ENCODE measurements around the gene PLEKHO2.
A peak's percentile ranks its signal among the peaks of the same experiment; 100 is the strongest.

Gene PLEKHO2

DNA sequence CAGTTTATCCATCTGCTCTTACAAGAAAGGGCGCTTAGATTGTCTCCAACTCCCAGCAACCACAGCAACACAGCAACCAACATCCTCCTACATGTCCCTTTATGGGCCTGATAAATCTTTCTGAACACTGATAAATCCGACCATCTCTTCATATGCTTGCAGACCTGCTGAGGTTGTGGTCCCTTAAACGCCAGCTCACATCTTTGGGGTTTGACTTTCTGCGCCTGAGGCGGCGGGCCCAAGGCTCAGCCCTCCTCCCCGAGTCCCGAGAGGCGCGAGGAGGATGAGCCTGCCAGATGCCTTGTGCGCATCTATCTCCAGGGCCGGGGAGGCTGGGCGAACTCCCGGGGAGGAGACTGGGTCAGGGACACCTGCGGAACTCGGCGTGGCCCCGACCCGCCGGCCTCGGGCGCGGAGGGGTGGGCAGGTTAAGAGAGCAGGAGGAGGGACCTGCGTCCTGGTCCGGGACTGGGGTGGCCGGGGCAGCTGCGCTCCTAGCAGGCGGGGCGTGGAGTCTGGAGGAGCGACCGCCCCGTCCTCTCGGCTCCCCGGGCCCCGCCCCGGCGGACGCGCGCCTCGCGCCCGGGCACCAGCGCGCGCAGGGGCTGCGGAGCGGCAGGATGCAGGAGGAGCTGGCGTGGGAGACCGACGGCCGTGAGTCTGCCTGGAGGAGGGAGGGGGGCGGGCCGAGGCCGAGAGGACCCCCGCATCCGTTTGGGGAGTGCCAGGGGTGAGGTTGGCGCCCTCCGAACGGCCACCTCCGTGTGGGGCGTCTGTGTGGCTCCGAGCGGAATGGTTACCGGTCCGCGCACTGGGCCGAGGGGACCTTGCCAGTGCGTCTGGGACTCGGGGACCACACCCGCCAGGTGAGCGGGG, 69.8 kb downstream of the PLEKHO2 start, which contains the start of gene ANKDD1A:
TSS of gene ANKDD1A (plus strand) at position 592 of the 876 bp plus-strand sequence. CDS start at position 621, 29 bp downstream.
- peak in 2 of 3 experiments; percentile 14 to 19 for DNase-seq (ENCODE audit: low read depth in 2 of 3, low spot score in 2 of 3)

DNA sequence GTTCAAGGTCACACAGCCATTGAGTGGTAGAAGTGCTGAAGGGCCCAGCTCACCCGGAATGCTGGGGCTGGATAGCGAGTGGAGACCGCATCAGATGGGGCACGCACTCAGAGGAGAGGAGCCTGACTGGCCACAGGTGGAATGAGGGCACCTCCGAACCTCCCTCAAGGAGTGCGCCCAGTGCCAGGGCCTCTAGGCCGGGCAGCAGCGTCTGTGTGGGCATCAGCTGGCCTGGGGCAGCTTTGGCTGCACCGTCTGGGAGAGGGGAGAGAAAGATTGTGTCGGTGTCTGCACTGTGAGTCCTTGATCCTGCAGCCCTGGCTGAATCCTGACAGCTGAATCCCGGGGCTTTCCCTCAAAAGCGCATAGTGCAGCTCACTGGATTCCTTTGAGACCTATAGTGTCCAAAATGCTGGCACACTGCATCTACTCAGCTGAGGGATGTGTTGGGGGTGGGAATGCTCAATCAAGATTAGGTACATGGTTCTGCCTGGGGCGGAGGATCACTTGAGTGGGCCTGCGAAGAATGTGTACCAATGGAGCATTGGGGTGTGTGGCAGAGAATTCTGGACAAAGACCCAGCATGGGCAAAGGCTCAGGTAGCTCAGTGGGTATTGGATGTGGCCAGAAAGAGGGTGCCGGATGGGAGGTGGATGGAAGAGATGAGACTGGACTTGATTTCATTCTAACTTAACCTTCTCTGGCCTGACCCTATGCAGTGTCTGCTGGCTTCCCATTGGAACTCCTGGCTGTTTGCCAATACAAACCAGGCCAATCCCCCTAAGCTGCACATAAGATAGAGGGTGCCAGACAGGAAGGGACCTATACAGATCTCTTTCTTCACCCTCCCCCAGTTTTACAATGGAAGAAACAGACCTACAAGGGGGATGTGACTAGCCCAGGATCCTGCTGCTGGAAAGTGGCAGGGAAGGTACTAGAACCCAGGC, 70.9 kb downstream of the PLEKHO2 start:
- no peak for DNase-seq (ENCODE audit: low read depth in 2 of 3, low spot score in 2 of 3)

DNA sequence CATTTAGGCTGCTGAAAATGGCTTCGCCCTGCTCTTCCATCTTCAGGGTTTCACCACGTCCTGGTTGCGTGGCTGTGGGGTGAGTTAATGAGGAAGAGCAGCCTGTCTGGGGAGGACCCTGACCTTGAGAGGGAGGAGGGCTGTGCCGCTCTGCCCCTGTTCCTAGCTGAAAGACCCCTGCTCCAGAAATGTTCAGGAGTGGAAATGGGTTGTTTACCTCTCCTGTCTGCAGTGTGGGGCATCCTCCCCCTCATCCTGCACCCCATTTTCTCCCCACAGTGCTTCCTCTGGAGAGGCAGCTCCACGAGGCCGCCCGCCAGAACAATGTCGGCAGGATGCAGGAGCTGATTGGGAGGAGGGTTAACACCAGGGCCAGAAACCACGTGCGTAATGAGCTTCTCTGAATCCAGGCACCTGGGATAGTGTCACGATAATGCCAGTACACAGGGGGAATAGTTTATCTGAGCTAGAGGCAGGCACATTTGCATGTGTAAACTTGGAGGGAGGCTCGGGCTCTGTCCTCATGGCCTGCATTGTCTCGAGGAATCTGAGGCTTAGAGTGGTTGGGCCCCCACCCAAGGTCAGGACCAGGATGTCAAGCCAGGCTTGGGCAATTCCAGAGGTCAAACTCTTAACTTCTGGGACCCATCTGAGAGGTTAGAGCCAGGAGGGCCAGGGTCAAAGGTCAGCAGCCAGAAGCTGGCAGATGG, 74.0 kb downstream of the PLEKHO2 start:
- DNase-seq (ENCODE audit: low read depth in 2 of 3, low spot score in 2 of 3): no peak

DNA sequence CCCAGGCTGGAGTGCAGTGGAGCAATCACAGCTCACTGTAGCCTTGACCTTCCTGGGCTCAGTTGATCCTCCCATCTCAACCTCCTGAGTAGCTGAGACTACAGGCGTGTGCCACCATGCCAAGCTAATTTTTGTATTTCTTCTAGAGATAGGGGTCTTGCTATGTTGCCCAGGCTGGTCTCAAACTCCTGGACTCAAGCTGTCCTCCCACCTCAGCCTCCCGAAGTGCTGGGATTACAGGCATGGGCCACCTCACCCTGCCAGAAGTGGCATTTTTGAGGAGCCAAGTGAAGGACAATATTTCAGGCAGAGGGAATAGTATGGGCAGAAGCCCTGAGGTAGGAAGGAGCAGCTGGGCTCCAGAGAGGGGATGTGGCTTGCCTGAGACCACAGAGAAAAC, 74.7 kb downstream of the PLEKHO2 start:
- DNase-seq (ENCODE audit: low read depth in 2 of 3, low spot score in 2 of 3): no peak

DNA sequence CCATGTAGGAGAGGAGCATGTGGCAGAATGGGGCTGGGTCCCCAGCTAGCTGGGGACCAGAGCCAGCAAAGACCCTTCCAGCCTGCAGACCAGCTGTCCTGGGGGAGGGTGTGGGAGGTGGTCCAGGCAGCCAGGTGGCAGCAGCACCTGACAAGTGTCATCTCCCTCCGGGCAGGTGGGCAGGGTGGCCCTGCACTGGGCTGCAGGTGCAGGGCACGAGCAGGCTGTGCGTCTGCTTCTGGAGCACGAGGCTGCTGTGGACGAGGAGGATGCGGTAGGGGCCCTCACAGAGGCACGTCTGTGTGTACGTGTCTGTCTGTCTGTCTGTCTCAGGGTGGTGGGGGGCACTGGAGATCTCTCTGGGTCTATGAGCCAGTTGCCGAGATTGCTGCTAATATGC, 75.5 kb downstream of the PLEKHO2 start:
- no peak for DNase-seq (ENCODE audit: low read depth in 2 of 3, low spot score in 2 of 3)
